Measurements from ENCODE around the gene KRTAP5-4.
"Not testable (repeated sequence)": the region's sequence is repeated elsewhere in the genome, so short reads cannot be mapped to it uniquely, and the experiment has no call there.

KRTAP5-4 gene

GRCh38 chr11:1600626-1601025 lies 21.3 kb downstream of the KRTAP5-4 start:
- no peak for DNase-seq (ENCODE audit: low read depth)

GRCh38 chr11:1598816-1599215 lies 23.1 kb downstream of the KRTAP5-4 start:
- no peak for DNase-seq (ENCODE audit: low read depth)

GRCh38 chr11:1598406-1598805 lies 23.5 kb downstream of the KRTAP5-4 start:
- not testable (repeated sequence) for DNase-seq (ENCODE audit: low read depth)

- no peak for DNase-seq (ENCODE audit: low read depth)
Measured at GRCh38 chr11:1597994-1598380, 24.0 kb downstream of the KRTAP5-4 start, which contains the start of gene KRTAP5-2. Gene KRTAP5-2 (minus strand): TSS chr11:1598294. CDS start chr11:1598250, 44 bp downstream.

- DNase-seq (ENCODE audit: low read depth) = no peak
Measured at GRCh38 chr11:1597331-1597993, 24.5 kb downstream of the KRTAP5-4 start.

- not testable (repeated sequence) for DNase-seq (ENCODE audit: low read depth)
Measured at GRCh38 chr11:1596576-1597121, 25.3 kb downstream of the KRTAP5-4 start.

GRCh38 chr11:1595994-1596575 lies 25.9 kb downstream of the KRTAP5-4 start:
- DNase-seq (ENCODE audit: low read depth) = not testable (repeated sequence)

- DNase-seq (ENCODE audit: low read depth) = no peak
Measured at GRCh38 chr11:1592628-1593027, 29.3 kb downstream of the KRTAP5-4 start.

GRCh38 chr11:1589996-1590395 lies 31.9 kb downstream of the KRTAP5-4 start:
- no peak for DNase-seq (ENCODE audit: low read depth)

- not testable (repeated sequence) for DNase-seq (ENCODE audit: low read depth)
Measured at GRCh38 chr11:1589191-1589963, 32.6 kb downstream of the KRTAP5-4 start.

- DNase-seq (ENCODE audit: low read depth) = no peak
Measured at GRCh38 chr11:1586699-1587098, 35.2 kb downstream of the KRTAP5-4 start.

- DNase-seq (ENCODE audit: low read depth) = not testable (repeated sequence)
Measured at GRCh38 chr11:1584661-1585370, 37.1 kb downstream of the KRTAP5-4 start, which contains the start of gene KRTAP5-1. Gene KRTAP5-1 (minus strand): TSS chr11:1585283. CDS start chr11:1585249, 34 bp downstream.

GRCh38 chr11:1582909-1583308 lies 39.0 kb downstream of the KRTAP5-4 start:
- not testable (repeated sequence) for DNase-seq (ENCODE audit: low read depth)

- no peak for DNase-seq (ENCODE audit: low read depth)
Measured at GRCh38 chr11:1581976-1582375, 40.0 kb downstream of the KRTAP5-4 start.

- no peak for DNase-seq (ENCODE audit: low read depth)
Measured at GRCh38 chr11:1576825-1577224, 45.1 kb downstream of the KRTAP5-4 start.

- DNase-seq (ENCODE audit: low read depth) = not testable (repeated sequence)
Measured at GRCh38 chr11:1575756-1576155, 46.2 kb downstream of the KRTAP5-4 start.

GRCh38 chr11:1574933-1575242 lies 47.0 kb downstream of the KRTAP5-4 start:
- DNase-seq (ENCODE audit: low read depth) = no peak

GRCh38 chr11:1574238-1574932 lies 47.6 kb downstream of the KRTAP5-4 start:
- DNase-seq (ENCODE audit: low read depth) = no peak

- no peak for DNase-seq (ENCODE audit: low read depth)
Measured at GRCh38 chr11:1573903-1574237, 48.1 kb downstream of the KRTAP5-4 start.

- DNase-seq (ENCODE audit: low read depth) = no peak
Measured at GRCh38 chr11:1573077-1573902, 48.6 kb downstream of the KRTAP5-4 start.
